Measurements from ENCODE around the gene NTNG2. TPM values are rescaled to one million over a fixed set of nuclear protein-coding genes. Genes with fewer than 3 reads are reported as not detected.

Gene NTNG2
- total and polyA plus RNA-seq, 2 of the 13 experiments (the other 11 are each of a cell fraction or from before 2014, with no cell fraction given), result 0.02 to 0.36 TPM

GRCh38 chr9:132116583-132116982 is 45.3 kb upstream of the NTNG2 start:
- BruUV-seq (replicated peaks), result no TSS peak
- Histone ChIP-seq H3K9me3 (ENCODE audit: low read length) (no peaks in the 10 kb centered on the region), H3K9ac (ENCODE audit: insufficient read depth, low read depth, low read length) (no peak overlapping the region), H3K27me3 (ENCODE audit: control insufficient read depth in 1 of 2, insufficient read depth in 2 of 2, low read length in 2 of 2) (no peaks in the 10 kb centered on the region; a peak in 1 of 5 replicates), H3K79me2 (ENCODE audit: insufficient read depth, low read length) (no peaks in the 10 kb centered on the region), H2AFZ (ENCODE audit: low read length) (no peak overlapping the region), H3K4me3 (replicated peaks in 1 of 3; ENCODE audit: insufficient read depth in 1 of 3, low read depth in 2 of 3, low read length in 3 of 3) (no peak overlapping the region), H3K36me3 (replicated peaks in 1 of 2; ENCODE audit: control insufficient read depth in 1 of 2, insufficient read depth in 2 of 2, low read length in 2 of 2) (no peaks in the 10 kb centered on the region), H3K27ac (ENCODE audit: extremely low read length, insufficient read depth, low read length) (no peak overlapping the region), H3K4me1 (ENCODE audit: insufficient read depth, low read length) (no peaks in the 10 kb centered on the region), H4K20me1 (ENCODE audit: insufficient read depth, low read length) (peaks cover 5% of the 10 kb centered on the region; the same call in 1 of the 2 replicates), H3K4me2 (ENCODE audit: low read depth, low read length) (no peak overlapping the region)
- no peak for DNase-seq (ENCODE audit: low spot score)
- ChIA-PET POLR2A (no interaction called here), CTCF (ENCODE audit: low intra/inter-chr PET ratio, low total read pairs) (no interaction called here)
- WGBS (ENCODE audit: low lambda C conversion rate), result 40% methylated on average over 1 of the region's 3 CpGs
- ATAC-seq, result no peak
- TF ChIP-seq GPBP1L1 (CRISPR knock-in tag; IDR thresholded peaks at IDR 0.05) (no peak), HNF4A (CRISPR knock-in tag; IDR thresholded peaks at IDR 0.05) (no peak), MTA1 (CRISPR knock-in tag; IDR thresholded peaks at IDR 0.05; ENCODE audit: borderline replicate concordance) (no peak), CTCF (CRISPR knock-in tag; IDR thresholded peaks at IDR 0.05) (no peak), ZNF264 (CRISPR knock-in tag; IDR thresholded peaks at IDR 0.05) (no peak), SIX4 (CRISPR knock-in tag; IDR thresholded peaks at IDR 0.05) (no peak), ZBED4 (CRISPR knock-in tag; IDR thresholded peaks at IDR 0.05; ENCODE audit: borderline replicate concordance) (no peak), IKZF1 (IDR thresholded peaks at IDR 0.05) (no peak), PHF8 (CRISPR knock-in tag; IDR thresholded peaks at IDR 0.05) (no peak), ZFP91 (CRISPR knock-in tag; IDR thresholded peaks at IDR 0.05; ENCODE audit: borderline replicate concordance) (no peak), ZBTB43 (CRISPR knock-in tag; conservative IDR thresholded peaks at IDR 0.05) (no peak)
- in situ Hi-C loops (cut with HindIII; ENCODE audit: extremely low pct_ligation_motif_present, low pct_unique_long_range_greater_than_20kb) (no loop called here), intact Hi-C loops (cut with micrococcal nuclease; ENCODE audit: unreplicated experiment) (no loop called here)
- no peak for FAIRE-seq

Data from HepG2 (cell line).